Measurements from ENCODE around the gene TIGAR. TPM values are rescaled to one million over a fixed set of nuclear protein-coding genes. Genes with fewer than 3 reads are reported as not detected.
A peak's percentile ranks its signal among the peaks of the same experiment; 100 is the strongest.

TIGAR gene
- total RNA-seq, 6 donors from 2014 or later = 4.9 to 19.5 (median 10.4) TPM

- H3K27ac ChIP-seq = peak overlapping the region; percentile 68 to 82 (median 74)
- TF ChIP-seq CTCF (IDR thresholded peaks at IDR 0.05) = no peak
- TF ChIP-seq EP300 (IDR thresholded peaks at IDR 0.05) = no peak
- no peak for TF ChIP-seq POLR2A (IDR thresholded peaks at IDR 0.05)
- no peak for TF ChIP-seq POLR2AphosphoS5 (IDR thresholded peaks at IDR 0.05)
- 92 to 93% methylated on average over 19 to 28 of the region's 28 CpGs for WGBS, 2 donors
- H3K4me3 ChIP-seq = no peak overlapping the region
- no peaks in the 10 kb centered on the region for H3K9me3 ChIP-seq
- peaks cover 0 to 45% (median 28%) of the 10 kb centered on the region in 4 donors for H3K36me3 ChIP-seq
- no peaks in the 10 kb centered on the region for H3K27me3 ChIP-seq
- ATAC-seq (ENCODE audit: low FRiP score in 2 of 2) (no peak), DNase-seq (no peak)
- peaks cover 0 to 29% (median 6%) of the 10 kb centered on the region in 4 donors for H3K4me1 ChIP-seq
Observed at GRCh38 chr12:4289998-4290790, 30.8 kb upstream of the TIGAR start.

- no peak for ATAC-seq (ENCODE audit: low FRiP score in 2 of 2)
- 73 to 87% methylated on average over 16 of the region's 16 CpGs for WGBS, 2 donors
- Histone ChIP-seq H3K27me3 (no peaks in the 10 kb centered on the region), H3K9me3 (no peaks in the 10 kb centered on the region), H3K4me1 (peaks cover 0 to 14% (median 5%) of the 10 kb centered on the region in 4 donors), H3K27ac (no peak overlapping the region), H3K4me3 (no peak overlapping the region), H3K36me3 (peaks cover 0 to 29% (median 18%) of the 10 kb centered on the region in 4 donors)
- no peak for DNase-seq
- no peak for TF ChIP-seq POLR2AphosphoS5 (IDR thresholded peaks at IDR 0.05)
- no peak for TF ChIP-seq POLR2A (IDR thresholded peaks at IDR 0.05)
- no peak for TF ChIP-seq CTCF (IDR thresholded peaks at IDR 0.05)
- no peak for TF ChIP-seq EP300 (IDR thresholded peaks at IDR 0.05)
Observed at GRCh38 chr12:4292341-4293073, 28.5 kb upstream of the TIGAR start.

- Histone ChIP-seq H3K27ac (no peak overlapping the region), H3K4me1 (peaks cover 0 to 7% (median 4%) of the 10 kb centered on the region in 4 donors), H3K36me3 (peaks cover 0 to 29% (median 18%) of the 10 kb centered on the region in 4 donors), H3K9me3 (no peaks in the 10 kb centered on the region), H3K27me3 (no peaks in the 10 kb centered on the region), H3K4me3 (no peak overlapping the region)
- TF ChIP-seq EP300 (IDR thresholded peaks at IDR 0.05) = no peak
- TF ChIP-seq POLR2A (IDR thresholded peaks at IDR 0.05) = no peak
- TF ChIP-seq POLR2AphosphoS5 (IDR thresholded peaks at IDR 0.05) = no peak
- TF ChIP-seq CTCF (IDR thresholded peaks at IDR 0.05) = no peak
- 78 to 81% methylated on average over 14 of the region's 14 CpGs for WGBS, 2 donors
- DNase-seq (no peak), ATAC-seq (ENCODE audit: low FRiP score in 2 of 2) (no peak)
Observed at GRCh38 chr12:4293299-4293965, 27.6 kb upstream of the TIGAR start.

- DNase-seq = no peak
- H3K36me3 ChIP-seq = peaks cover 0 to 23% (median 17%) of the 10 kb centered on the region in 4 donors
- WGBS, 2 donors = 79 to 81% methylated on average over 15 to 16 of the region's 16 CpGs
Observed at GRCh38 chr12:4293966-4294505, 27.0 kb upstream of the TIGAR start.

More at GRCh38 chr12:4293966-4294505, 27.0 kb upstream of the TIGAR start:
- no peaks in the 10 kb centered on the region for H3K27me3 ChIP-seq
- TF ChIP-seq POLR2A (IDR thresholded peaks at IDR 0.05) = no peak
- no peak for TF ChIP-seq CTCF (IDR thresholded peaks at IDR 0.05)
- TF ChIP-seq POLR2AphosphoS5 (IDR thresholded peaks at IDR 0.05) = no peak
- no peak for TF ChIP-seq EP300 (IDR thresholded peaks at IDR 0.05)
- H3K4me1 ChIP-seq = peaks cover 0 to 4% (median 2%) of the 10 kb centered on the region in 4 donors
- H3K9me3 ChIP-seq = no peaks in the 10 kb centered on the region
- H3K27ac ChIP-seq = no peak overlapping the region
- no peak overlapping the region for H3K4me3 ChIP-seq
- no peak for ATAC-seq (ENCODE audit: low FRiP score in 2 of 2)
